SK-N-MC (cell line): ENCODE measurements around the gene APOE.
"Not testable (repeated sequence)": the region's sequence is repeated elsewhere in the genome, so short reads cannot be mapped to it uniquely, and the experiment has no call there.

Experiments
- EZH2 ChIP-seq: fragments of 200-600 bp; sonication (generic); IDR thresholded peaks from one replicate; pipeline ENCODE4 v1.6.1; 2017; ENCODE audit warnings: antibody characterized with exemption
- POLR2AphosphoS5 ChIP-seq: IDR thresholded peaks from 2 replicates; pipeline ENCODE4 v1.6.1; 2012; ENCODE audit warnings: mild to moderate bottlenecking, low read depth, low read length, borderline replicate concordance

- TF ChIP-seq EZH2, POLR2AphosphoS5: not testable (repeated sequence)
Measured at GRCh38 chr19:44882619-44883397, 22.8 kb upstream of the APOE start.
